ENCODE results near the gene PSMB9.

GRCh38 chr6:32830017-32830416 is 24.0 kb upstream of the PSMB9 start:
- TF ChIP-seq POLR2A (IDR thresholded peaks at IDR 0.05) (no peak), CTCF (IDR thresholded peaks at IDR 0.05 in 4 of 5, conservative IDR thresholded peaks at IDR 0.05 in 1 of 5) (no peak)
